ENCODE measurements around the gene COL5A1. TPM values are rescaled to one million over a fixed set of nuclear protein-coding genes. Genes with fewer than 3 reads are reported as not detected.

Gene COL5A1
- polyA plus RNA-seq, 1 donor (not counting 4 experiments of a cell fraction or from before 2014, with no cell fraction given), result 3.1 TPM

- no peaks in the 10 kb centered on the region for H3K36me3 ChIP-seq (ENCODE audit: control insufficient read depth in 2 of 2, extremely low read depth in 1 of 2, insufficient read depth in 2 of 2, low read length in 2 of 2)
- TF ChIP-seq, protein P1, sequence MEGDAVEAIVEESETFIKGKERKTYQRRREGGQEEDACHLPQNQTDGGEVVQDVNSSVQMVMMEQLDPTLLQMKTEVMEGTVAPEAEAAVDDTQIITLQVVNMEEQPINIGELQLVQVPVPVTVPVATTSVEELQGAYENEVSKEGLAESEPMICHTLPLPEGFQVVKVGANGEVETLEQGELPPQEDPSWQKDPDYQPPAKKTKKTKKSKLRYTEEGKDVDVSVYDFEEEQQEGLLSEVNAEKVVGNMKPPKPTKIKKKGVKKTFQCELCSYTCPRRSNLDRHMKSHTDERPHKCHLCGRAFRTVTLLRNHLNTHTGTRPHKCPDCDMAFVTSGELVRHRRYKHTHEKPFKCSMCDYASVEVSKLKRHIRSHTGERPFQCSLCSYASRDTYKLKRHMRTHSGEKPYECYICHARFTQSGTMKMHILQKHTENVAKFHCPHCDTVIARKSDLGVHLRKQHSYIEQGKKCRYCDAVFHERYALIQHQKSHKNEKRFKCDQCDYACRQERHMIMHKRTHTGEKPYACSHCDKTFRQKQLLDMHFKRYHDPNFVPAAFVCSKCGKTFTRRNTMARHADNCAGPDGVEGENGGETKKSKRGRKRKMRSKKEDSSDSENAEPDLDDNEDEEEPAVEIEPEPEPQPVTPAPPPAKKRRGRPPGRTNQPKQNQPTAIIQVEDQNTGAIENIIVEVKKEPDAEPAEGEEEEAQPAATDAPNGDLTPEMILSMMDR (optimal IDR thresholded peaks at IDR 0.05 in 1 of 3, IDR thresholded peaks at IDR 0.05 in 1 of 3, conservative IDR thresholded peaks at IDR 0.05 in 1 of 3; ENCODE audit: extremely low read depth in 1 of 3, insufficient read depth in 2 of 3, low read length in 3 of 3), result no peak
- TF ChIP-seq EZH2 (IDR thresholded peaks at IDR 0.05; ENCODE audit: low read length), result no peak
- H3K27ac ChIP-seq (ENCODE audit: control insufficient read depth, insufficient read depth, low read length), result no peak overlapping the region
- H3K4me1 ChIP-seq (ENCODE audit: control insufficient read depth, extremely low read depth, insufficient read depth, low read length), result no peaks in the 10 kb centered on the region
- H3K4me2 ChIP-seq (ENCODE audit: control insufficient read depth, extremely low read depth, insufficient read depth, low read depth, low read length), result no peak overlapping the region
- dilution Hi-C loops (cut with MboI; ENCODE audit: extremely low pct_ligation_motif_present, low sequenced_read_pairs), result no loop called here
- FAIRE-seq (no peak), DNase-seq (ENCODE audit: low read depth, low spot score) (no peak)
- no peaks in the 10 kb centered on the region for H3K79me2 ChIP-seq (ENCODE audit: control insufficient read depth, insufficient read depth, low read length)
- H3K9me3 ChIP-seq (ENCODE audit: control insufficient read depth, low read depth, low read length), result no peaks in the 10 kb centered on the region
- no peaks in the 10 kb centered on the region for H3K27me3 ChIP-seq (ENCODE audit: control insufficient read depth, extremely low read depth, insufficient read depth, low read length)
- H3K9me1 ChIP-seq (ENCODE audit: control insufficient read depth, extremely low read depth, insufficient read depth, low read length), result no peaks in the 10 kb centered on the region
- H2AFZ ChIP-seq (ENCODE audit: control insufficient read depth, low read length), result no peak overlapping the region
- H3K9ac ChIP-seq (ENCODE audit: control insufficient read depth, extremely low read depth, insufficient read depth, low read length), result no peak overlapping the region
- no peak overlapping the region for H3K4me3 ChIP-seq (ENCODE audit: control insufficient read depth in 2 of 3, extremely low read depth in 1 of 3, insufficient read depth in 2 of 3, low read depth in 1 of 3, low read length in 3 of 3)
- H4K20me1 ChIP-seq (ENCODE audit: control insufficient read depth, extremely low read depth, insufficient read depth, low read length), result no peaks in the 10 kb centered on the region
Observed at GRCh38 chr9:134890155-134890495, 248.5 kb downstream of the COL5A1 start.

DNA sequence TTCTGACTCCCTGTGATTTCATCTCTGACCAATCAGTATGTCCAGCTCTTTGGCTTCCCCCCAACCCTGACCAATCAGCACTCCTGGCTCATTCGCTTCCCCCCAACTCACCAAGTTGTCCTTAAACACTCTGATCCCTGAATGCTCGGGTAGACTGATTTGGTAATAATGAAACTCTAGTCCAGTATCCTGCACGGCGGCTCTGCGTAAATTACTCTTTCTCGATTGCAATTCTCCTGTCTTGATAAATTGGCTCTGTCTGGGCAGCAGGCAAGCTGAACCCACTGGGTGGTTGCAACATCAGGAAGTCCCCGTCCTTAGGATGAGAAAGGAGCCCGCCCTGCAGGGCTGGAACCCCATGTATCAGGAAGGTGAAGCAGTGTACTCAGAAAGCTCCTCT lies 249.4 kb downstream of the COL5A1 start:
- H3K27ac ChIP-seq (ENCODE audit: control insufficient read depth, insufficient read depth, low read length), result no peak overlapping the region
- H3K9ac ChIP-seq (ENCODE audit: control insufficient read depth, extremely low read depth, insufficient read depth, low read length), result no peak overlapping the region
- H3K27me3 ChIP-seq (ENCODE audit: control insufficient read depth, extremely low read depth, insufficient read depth, low read length), result no peaks in the 10 kb centered on the region
- H3K4me1 ChIP-seq (ENCODE audit: control insufficient read depth, extremely low read depth, insufficient read depth, low read length), result no peaks in the 10 kb centered on the region
- H3K4me3 ChIP-seq (ENCODE audit: control insufficient read depth in 2 of 3, extremely low read depth in 1 of 3, insufficient read depth in 2 of 3, low read depth in 1 of 3, low read length in 3 of 3), result no peak overlapping the region
- H3K36me3 ChIP-seq (ENCODE audit: control insufficient read depth in 2 of 2, extremely low read depth in 1 of 2, insufficient read depth in 2 of 2, low read length in 2 of 2), result no peaks in the 10 kb centered on the region
- no peaks in the 10 kb centered on the region for H3K9me1 ChIP-seq (ENCODE audit: control insufficient read depth, extremely low read depth, insufficient read depth, low read length)
- no peak for DNase-seq (ENCODE audit: low read depth, low spot score)
- no peak for TF ChIP-seq EZH2 (IDR thresholded peaks at IDR 0.05; ENCODE audit: low read length)
- TF ChIP-seq, protein P1 (optimal IDR thresholded peaks at IDR 0.05 in 1 of 3, IDR thresholded peaks at IDR 0.05 in 1 of 3, conservative IDR thresholded peaks at IDR 0.05 in 1 of 3; ENCODE audit: extremely low read depth in 1 of 3, insufficient read depth in 2 of 3, low read length in 3 of 3), result no peak
- dilution Hi-C loops (cut with MboI; ENCODE audit: extremely low pct_ligation_motif_present, low sequenced_read_pairs), result no loop called here
- FAIRE-seq, result no peak
- H3K9me3 ChIP-seq (ENCODE audit: control insufficient read depth, low read depth, low read length), result no peaks in the 10 kb centered on the region
- no peak overlapping the region for H3K4me2 ChIP-seq (ENCODE audit: control insufficient read depth, extremely low read depth, insufficient read depth, low read depth, low read length)
- H3K79me2 ChIP-seq (ENCODE audit: control insufficient read depth, insufficient read depth, low read length), result no peaks in the 10 kb centered on the region
- no peaks in the 10 kb centered on the region for H4K20me1 ChIP-seq (ENCODE audit: control insufficient read depth, extremely low read depth, insufficient read depth, low read length)
- H2AFZ ChIP-seq (ENCODE audit: control insufficient read depth, low read length), result no peak overlapping the region
